HCT116 (cell line): ENCODE measurements around the gene SECISBP2. TPM values are rescaled to one million over a fixed set of nuclear protein-coding genes. Genes with fewer than 3 reads are reported as not detected.
A peak's percentile ranks its signal among the peaks of the same experiment; 100 is the strongest.

Experiments used
- ATAC-seq: fragments of 200-7000 bp; cut with Tn5 transposase; 2 replicates; pipeline ENCODE4 v1.9.1; 2020; ENCODE audit warnings: mild to moderate bottlenecking, moderate library complexity
- BruUV-seq: library from RNA; stranded (reverse); fragments of 400-500 nt; replicated peaks from 2 replicates; lab custom pipeline; 2021; lab: Mats Ljungman, UMichigan
- CTCF ChIA-PET: fragments of 300-600 bp; sonication (Branson Sonifier 250); formaldehyde crosslinking; loops from one replicate; lab custom pipeline; 2021; ENCODE audit warnings: antibody characterized with exemption; lab: Charles Lee
- POLR2A ChIA-PET: fragments of 300-600, 350-600 bp; sonication (Branson Sonifier 250); formaldehyde crosslinking; loops from one replicate; lab custom pipeline; 2021; ENCODE audit warnings: antibody characterized with exemption; lab: Charles Lee
- RAD21 ChIA-PET, 2 experiments: fragments of 300-600 bp; sonication (Branson Sonifier 250); formaldehyde crosslinking; loops; one replicate each; lab custom pipeline; 2023; ENCODE audit warnings: low total read pairs in 2 of 2; ENCODE audit not compliant: uncharacterized antibody in 2 of 2, unreplicated experiment in 2 of 2, low non-redundant PET in 1 of 2; lab: Charles Lee
- DNase-seq: peaks from one replicate; pipeline ENCODE4 v3.0.0-alpha.2; 2010; ENCODE audit warnings: low read depth, low spot score
- H2AFZ ChIP-seq: fragments of 200-600 bp; shearing (Covaris generic), sonication (generic); 2 replicates; pipeline ENCODE4 v1.6.1; 2017; ENCODE audit warnings: low read depth, mixed run types, mixed read lengths, antibody characterized with exemption, low read length; ENCODE audit not compliant: poor library complexity, severe bottlenecking
- H3K27ac ChIP-seq: 2 replicates; pipeline ENCODE4 v1.5.1; 2012; ENCODE audit warnings: low read depth, low read length
- H3K27me3 ChIP-seq: fragments of 200-600 bp; sonication (generic); 2 replicates; pipeline ENCODE4 v1.6.1; 2016; ENCODE audit warnings: mixed run types, low read length, mixed read lengths; ENCODE audit not compliant: insufficient read depth
- H3K36me3 ChIP-seq, 2 experiments: fragments of 200-500 bp in 1 of 2; fragments of 200-600 bp in 1 of 2; sonication (Bioruptor generic) in 1 of 2; sonication (generic) in 1 of 2; 2 replicates each; pipeline versions ENCODE4 v1.5.1 to v1.6.1; 2014 to 2016; ENCODE audit warnings: low read length in 2 of 2, inconsistent platforms in 1 of 2, mixed read lengths in 1 of 2, mixed run types in 1 of 2; ENCODE audit not compliant: insufficient read depth in 2 of 2, control insufficient read depth in 1 of 2
- H3K4me1 ChIP-seq, 2 experiments: fragments of 200-600 bp in 1 of 2; sonication (generic) in 1 of 2; 2 replicates each; pipeline versions ENCODE4 v1.5.1 to v1.6.1; 2012 to 2017; ENCODE audit warnings: low read length in 2 of 2, inconsistent platforms in 1 of 2, mild to moderate bottlenecking in 1 of 2, mixed read lengths in 1 of 2, mixed run types in 1 of 2, moderate library complexity in 1 of 2; ENCODE audit not compliant: insufficient read depth in 2 of 2, control insufficient read depth in 1 of 2
- H3K4me2 ChIP-seq: fragments of 200-600 bp; sonication (generic); 2 replicates; pipeline ENCODE4 v1.6.1; 2017; ENCODE audit warnings: mixed run types, low read length, mixed read lengths
- H3K4me3 ChIP-seq, 2 experiments: fragments of 200-600 bp in 1 of 2; sonication (generic) in 1 of 2; replicated peaks in 1 of 2; 2 replicates each; pipeline ENCODE4 v1.5.1; 2011 to 2016; ENCODE audit warnings: low read length in 2 of 2, control low read depth in 1 of 2, low read depth in 1 of 2, mild to moderate bottlenecking in 1 of 2, mixed read lengths in 1 of 2, mixed run types in 1 of 2
- H3K79me2 ChIP-seq: fragments of 200-600 bp; sonication (generic); 2 replicates; pipeline ENCODE4 v1.6.1; 2017; ENCODE audit warnings: mild to moderate bottlenecking, mixed run types, low read length, moderate library complexity, mixed read lengths; ENCODE audit not compliant: insufficient read depth
- H3K9ac ChIP-seq: fragments of 200-600 bp; sonication (generic); 2 replicates; pipeline ENCODE4 v1.6.1; 2016; ENCODE audit warnings: low read length, mixed read lengths
- H3K9me2 ChIP-seq: fragments of 200-600 bp; sonication (generic), shearing (Covaris generic); 2 replicates; pipeline ENCODE4 v1.6.1; 2017; ENCODE audit warnings: mixed run types, mild to moderate bottlenecking, moderate library complexity; ENCODE audit not compliant: insufficient read depth
- H3K9me3 ChIP-seq, 2 experiments: fragments of 200-500 bp in 1 of 2; fragments of 200-600 bp in 1 of 2; sonication (Bioruptor generic) in 1 of 2; sonication (generic) in 1 of 2; 2 replicates each; pipeline ENCODE4 v1.6.1; 2014 to 2017; ENCODE audit warnings: low read length in 2 of 2, mixed read lengths in 2 of 2, inconsistent platforms in 1 of 2, low read depth in 1 of 2, mild to moderate bottlenecking in 1 of 2, mixed run types in 1 of 2, moderate library complexity in 1 of 2; ENCODE audit not compliant: control insufficient read depth in 1 of 2, insufficient read depth in 1 of 2
- H4K20me1 ChIP-seq: fragments of 200-600 bp; sonication (generic), shearing (Covaris generic); 2 replicates; pipeline ENCODE4 v1.6.1; 2017; ENCODE audit warnings: mixed run types, mild to moderate bottlenecking, moderate library complexity; ENCODE audit not compliant: insufficient read depth
- CBX3 ChIP-seq: IDR thresholded peaks from 2 replicates; pipeline ENCODE4 v1.6.1; 2012; ENCODE audit warnings: low read depth
- CEBPB ChIP-seq: IDR thresholded peaks from 2 replicates; pipeline ENCODE4 v1.6.1; 2012; ENCODE audit warnings: low read depth
- ELF1 ChIP-seq: IDR thresholded peaks from 2 replicates; pipeline ENCODE4 v1.6.1; 2012; ENCODE audit warnings: low read depth, borderline replicate concordance
- EZH2 ChIP-seq: fragments of 200-600 bp; sonication (generic); IDR thresholded peaks from 2 replicates; pipeline ENCODE4 v1.6.1; 2017; ENCODE audit warnings: antibody characterized with exemption, mixed run types
- EZH2phosphoT487 ChIP-seq: fragments of 200-600 bp; IDR thresholded peaks from 2 replicates; pipeline ENCODE4 v1.6.1; 2018; ENCODE audit warnings: antibody characterized with exemption, borderline replicate concordance
- FOSL1 ChIP-seq: IDR thresholded peaks from 2 replicates; pipeline ENCODE4 v1.6.1; 2012; ENCODE audit warnings: low read depth
- JUND ChIP-seq: IDR thresholded peaks from 2 replicates; pipeline ENCODE4 v1.6.1; 2012
- MAX ChIP-seq: IDR thresholded peaks from 2 replicates; pipeline ENCODE4 v1.6.1; 2012
- POLR2A ChIP-seq: IDR thresholded peaks from 2 replicates; pipeline ENCODE4 v1.7.0; 2011; ENCODE audit warnings: borderline replicate concordance; ENCODE audit not compliant: insufficient read depth, insufficient read length; ENCODE audit errors: extremely low read depth
- POLR2AphosphoS5 ChIP-seq: IDR thresholded peaks from 2 replicates; pipeline ENCODE4 v1.6.1; 2011; ENCODE audit warnings: mild to moderate bottlenecking, low read depth, low read length, moderate library complexity
- RAD21 ChIP-seq: IDR thresholded peaks from 2 replicates; pipeline ENCODE4 v1.6.1; 2012; ENCODE audit warnings: low read depth, mild to moderate bottlenecking
- SIN3A ChIP-seq: IDR thresholded peaks from 2 replicates; pipeline ENCODE4 v1.6.1; 2012; ENCODE audit warnings: low read depth
- SP1 ChIP-seq: IDR thresholded peaks from 2 replicates; pipeline ENCODE4 v1.6.1; 2012; ENCODE audit warnings: low read depth
- SRF ChIP-seq: IDR thresholded peaks from 2 replicates; pipeline ENCODE4 v1.6.1; 2012; ENCODE audit warnings: low read depth
- TCF7L2 ChIP-seq: IDR thresholded peaks from 2 replicates; pipeline ENCODE4 v1.7.0; 2011; ENCODE audit warnings: borderline replicate concordance, inconsistent platforms; ENCODE audit not compliant: insufficient read depth, insufficient read length; ENCODE audit errors: extremely low read depth
- YY1 ChIP-seq: IDR thresholded peaks from 2 replicates; pipeline ENCODE4 v1.6.1; 2011; ENCODE audit warnings: low read length, low read depth, moderate library complexity, mild to moderate bottlenecking; ENCODE audit not compliant: insufficient replicate concordance; ENCODE audit errors: extremely low read depth
- ZBTB33 ChIP-seq: IDR thresholded peaks from 2 replicates; pipeline ENCODE4 v1.6.1; 2011; ENCODE audit warnings: mild to moderate bottlenecking, low read length, moderate library complexity; ENCODE audit not compliant: insufficient replicate concordance; ENCODE audit errors: extremely low read depth
- ZFX ChIP-seq: fragments of 450-650 bp; IDR thresholded peaks from 2 replicates; pipeline ENCODE4 v1.6.1; 2017
- ZNF274 ChIP-seq: fragments of 200-500 bp; sonication (Bioruptor generic); IDR thresholded peaks from 2 replicates; pipeline ENCODE4 v1.6.1; 2014; ENCODE audit warnings: mild to moderate bottlenecking, low read depth, low read length, inconsistent platforms
- intact Hi-C: fragments of 100-400 bp; cut with micrococcal nuclease; formaldehyde crosslinking; loops from 2 replicates; pipeline ENCODE4 v1.10.0; 2022
- total RNA-seq: library from RNA; stranded (reverse); gene quantifications from one replicate; pipeline ENCODE4 v1.2.1, GENCODE V29; 2021; ENCODE audit not compliant: unreplicated experiment
- TF ChIP-seq, protein P1 (sequence below), 3 experiments: fragments of 200-600 bp in 1 of 3; sonication (generic) in 1 of 3; IDR thresholded peaks in 2 of 3; conservative IDR thresholded peaks in 1 of 3; 2 replicates each; pipeline ENCODE4 v1.5.1; 2012 to 2017; ENCODE audit warnings: low read depth in 2 of 3, low read length in 2 of 3, antibody characterized with exemption in 1 of 3, borderline replicate concordance in 1 of 3, control low read depth in 1 of 3, mild to moderate bottlenecking in 1 of 3, mixed read lengths in 1 of 3, mixed run types in 1 of 3, moderate library complexity in 1 of 3; ENCODE audit not compliant: insufficient read depth in 1 of 3

SECISBP2 gene
- total RNA-seq, 1 experiment from 2014 or later: 41.6 TPM

DNA sequence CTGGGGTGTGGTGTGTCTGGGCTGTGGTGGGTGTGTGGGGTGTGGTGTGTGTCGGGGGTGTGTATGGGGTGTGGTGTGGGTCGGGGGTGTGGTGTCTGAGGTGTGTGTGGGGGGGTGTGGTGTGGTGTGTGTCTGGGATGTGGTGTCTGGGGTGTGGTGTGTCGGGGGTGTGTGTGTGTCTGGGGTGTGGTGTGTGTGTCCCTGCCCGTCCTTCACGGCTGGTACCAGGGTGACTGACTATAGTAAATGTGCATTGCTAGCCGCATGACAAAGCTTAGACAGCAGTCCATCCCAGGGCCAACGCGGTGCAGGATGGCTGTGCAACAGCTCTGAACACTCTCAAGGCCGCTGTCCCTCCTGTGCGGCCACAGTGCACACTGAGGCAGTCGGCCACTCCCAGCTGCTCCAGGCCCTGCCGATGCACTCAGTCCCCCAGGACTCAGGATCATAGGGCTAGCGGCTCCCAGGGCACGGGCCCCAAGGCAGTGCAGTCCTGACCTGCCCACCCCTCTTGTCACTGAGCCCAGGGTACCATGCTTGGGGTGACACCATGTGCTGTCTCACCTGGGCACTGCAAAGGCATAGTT lies 54.0 kb downstream of the SECISBP2 start:
- Histone ChIP-seq H3K4me3 (no peak overlapping the region), H3K36me3 (no peaks in the 10 kb centered on the region), H4K20me1 (no peaks in the 10 kb centered on the region), H3K79me2 (no peaks in the 10 kb centered on the region), H3K27me3 (no peaks in the 10 kb centered on the region), H2AFZ (no peak overlapping the region), H3K27ac (no peak overlapping the region), H3K9me2 (no peaks in the 10 kb centered on the region), H3K4me1 (no peaks in the 10 kb centered on the region), H3K9ac (no peak overlapping the region), H3K4me2 (no peak overlapping the region), H3K9me3 (no peaks in the 10 kb centered on the region)
- peak; percentile 25 for ATAC-seq
- ChIA-PET RAD21 (no interaction called here), CTCF (no interaction called here), POLR2A (no interaction called here)
- intact Hi-C loops: no loop called here
- BruUV-seq: no TSS peak
- TF ChIP-seq, protein P1, sequence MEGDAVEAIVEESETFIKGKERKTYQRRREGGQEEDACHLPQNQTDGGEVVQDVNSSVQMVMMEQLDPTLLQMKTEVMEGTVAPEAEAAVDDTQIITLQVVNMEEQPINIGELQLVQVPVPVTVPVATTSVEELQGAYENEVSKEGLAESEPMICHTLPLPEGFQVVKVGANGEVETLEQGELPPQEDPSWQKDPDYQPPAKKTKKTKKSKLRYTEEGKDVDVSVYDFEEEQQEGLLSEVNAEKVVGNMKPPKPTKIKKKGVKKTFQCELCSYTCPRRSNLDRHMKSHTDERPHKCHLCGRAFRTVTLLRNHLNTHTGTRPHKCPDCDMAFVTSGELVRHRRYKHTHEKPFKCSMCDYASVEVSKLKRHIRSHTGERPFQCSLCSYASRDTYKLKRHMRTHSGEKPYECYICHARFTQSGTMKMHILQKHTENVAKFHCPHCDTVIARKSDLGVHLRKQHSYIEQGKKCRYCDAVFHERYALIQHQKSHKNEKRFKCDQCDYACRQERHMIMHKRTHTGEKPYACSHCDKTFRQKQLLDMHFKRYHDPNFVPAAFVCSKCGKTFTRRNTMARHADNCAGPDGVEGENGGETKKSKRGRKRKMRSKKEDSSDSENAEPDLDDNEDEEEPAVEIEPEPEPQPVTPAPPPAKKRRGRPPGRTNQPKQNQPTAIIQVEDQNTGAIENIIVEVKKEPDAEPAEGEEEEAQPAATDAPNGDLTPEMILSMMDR (IDR thresholded peaks at IDR 0.05 in 2 of 3, conservative IDR thresholded peaks at IDR 0.05 in 1 of 3; ENCODE audit: borderline replicate concordance in 1 of 3, insufficient read depth in 1 of 3, low read depth in 2 of 3, low read length in 2 of 3): no peak
- TF ChIP-seq CBX3: no peak
- TF ChIP-seq EZH2phosphoT487: no peak
- no peak for TF ChIP-seq ELF1
- TF ChIP-seq JUND: no peak
- TF ChIP-seq ZNF274: no peak
- no peak for TF ChIP-seq POLR2AphosphoS5
- no peak for TF ChIP-seq TCF7L2
- no peak for TF ChIP-seq ZFX
- no peak for TF ChIP-seq EZH2
- no peak for TF ChIP-seq SP1
- TF ChIP-seq MAX: no peak
- TF ChIP-seq ZBTB33: no peak
- no peak for TF ChIP-seq RAD21
- TF ChIP-seq POLR2A: no peak
- no peak for TF ChIP-seq SIN3A
- no peak for TF ChIP-seq SRF
- TF ChIP-seq CEBPB: no peak
- TF ChIP-seq FOSL1: no peak
- TF ChIP-seq YY1: no peak
- no peak for DNase-seq
